Measurements from ENCODE around the gene BCL6.

Gene BCL6

GRCh38 chr3:187696021-187696420 is 49.2 kb downstream of the BCL6 start:
- DNase-seq (ENCODE audit: low read depth) = no peak
- TF ChIP-seq, protein P1, sequence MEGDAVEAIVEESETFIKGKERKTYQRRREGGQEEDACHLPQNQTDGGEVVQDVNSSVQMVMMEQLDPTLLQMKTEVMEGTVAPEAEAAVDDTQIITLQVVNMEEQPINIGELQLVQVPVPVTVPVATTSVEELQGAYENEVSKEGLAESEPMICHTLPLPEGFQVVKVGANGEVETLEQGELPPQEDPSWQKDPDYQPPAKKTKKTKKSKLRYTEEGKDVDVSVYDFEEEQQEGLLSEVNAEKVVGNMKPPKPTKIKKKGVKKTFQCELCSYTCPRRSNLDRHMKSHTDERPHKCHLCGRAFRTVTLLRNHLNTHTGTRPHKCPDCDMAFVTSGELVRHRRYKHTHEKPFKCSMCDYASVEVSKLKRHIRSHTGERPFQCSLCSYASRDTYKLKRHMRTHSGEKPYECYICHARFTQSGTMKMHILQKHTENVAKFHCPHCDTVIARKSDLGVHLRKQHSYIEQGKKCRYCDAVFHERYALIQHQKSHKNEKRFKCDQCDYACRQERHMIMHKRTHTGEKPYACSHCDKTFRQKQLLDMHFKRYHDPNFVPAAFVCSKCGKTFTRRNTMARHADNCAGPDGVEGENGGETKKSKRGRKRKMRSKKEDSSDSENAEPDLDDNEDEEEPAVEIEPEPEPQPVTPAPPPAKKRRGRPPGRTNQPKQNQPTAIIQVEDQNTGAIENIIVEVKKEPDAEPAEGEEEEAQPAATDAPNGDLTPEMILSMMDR (conservative IDR thresholded peaks at IDR 0.05; ENCODE audit: control insufficient read depth, insufficient read depth, low read depth, low read length) = no peak
- H3K4me3 ChIP-seq (ENCODE audit: control insufficient read depth, low read depth, low read length) = no peak overlapping the region

DNA sequence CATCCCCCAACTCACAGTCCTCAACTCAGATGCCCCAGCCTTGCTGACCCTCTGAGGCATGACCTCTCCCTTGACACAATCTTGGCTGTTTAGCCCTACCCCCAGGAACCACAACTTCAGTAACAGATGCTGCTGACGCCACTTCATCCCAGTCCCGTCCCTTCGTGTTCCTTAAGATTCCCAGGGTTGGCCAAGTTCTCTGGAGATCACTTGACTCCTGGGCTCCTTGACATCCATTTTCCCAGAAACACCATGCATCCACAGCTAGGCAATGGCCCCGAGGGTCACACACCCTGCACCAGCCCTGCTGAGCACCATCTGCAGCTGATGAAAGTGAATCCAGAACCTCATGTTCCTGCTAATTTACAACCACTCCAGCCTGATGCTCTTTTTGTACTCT is 49.8 kb downstream of the BCL6 start:
- DNase-seq (ENCODE audit: low read depth) = no peak
- H3K4me3 ChIP-seq (ENCODE audit: control insufficient read depth, low read depth, low read length) = no peak overlapping the region
- TF ChIP-seq, protein P1 (conservative IDR thresholded peaks at IDR 0.05; ENCODE audit: control insufficient read depth, insufficient read depth, low read depth, low read length) = no peak

DNA sequence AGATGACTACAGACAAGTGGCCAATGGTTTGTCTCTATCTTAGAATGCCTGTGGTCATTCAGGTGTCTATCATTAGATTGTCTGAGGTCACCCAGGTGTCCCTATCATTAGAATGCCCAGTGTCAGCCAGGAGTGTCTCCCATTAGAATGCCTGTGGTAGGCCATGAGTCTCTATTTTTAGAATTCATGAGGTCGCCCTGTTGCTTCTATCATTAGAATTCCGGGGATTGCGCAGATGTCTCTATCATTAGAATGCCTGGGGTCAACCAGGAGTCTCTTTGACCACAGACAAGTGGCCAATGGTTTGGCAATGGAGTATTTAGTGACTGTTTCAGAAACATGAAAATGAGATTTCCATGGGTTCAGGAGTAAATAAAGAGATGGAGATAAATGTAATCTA is 50.5 kb downstream of the BCL6 start:
- TF ChIP-seq, protein P1 (conservative IDR thresholded peaks at IDR 0.05; ENCODE audit: control insufficient read depth, insufficient read depth, low read depth, low read length) = no peak

GRCh38 chr3:187693431-187693830 is 51.8 kb downstream of the BCL6 start:
- H3K4me3 ChIP-seq (ENCODE audit: control insufficient read depth, low read depth, low read length) = no peak overlapping the region
- no peak for DNase-seq (ENCODE audit: low read depth)

More for the DNA sequence above, 50.5 kb downstream of the BCL6 start:
- no peak overlapping the region for H3K4me3 ChIP-seq (ENCODE audit: control insufficient read depth, low read depth, low read length)
- DNase-seq (ENCODE audit: low read depth) = peak; percentile 31

DNA sequence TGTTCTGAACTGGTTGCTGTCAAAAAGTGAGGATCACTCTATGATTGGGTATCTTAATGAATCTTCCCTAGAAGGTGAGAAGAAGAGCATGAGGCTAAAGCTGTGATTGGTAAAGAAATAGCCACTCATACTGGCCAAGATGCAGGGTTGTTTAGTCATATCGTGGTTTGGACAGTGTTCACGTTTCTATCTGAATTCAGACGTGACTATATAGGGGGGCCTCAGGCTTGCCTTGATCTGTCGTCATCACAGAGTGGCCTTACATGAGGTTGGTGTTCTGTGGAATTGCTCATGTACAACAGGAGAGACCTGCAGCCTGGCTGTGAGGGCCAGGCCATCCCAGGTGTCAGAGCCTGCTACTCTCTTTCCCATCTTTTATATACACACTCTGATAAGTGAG is 55.3 kb downstream of the BCL6 start:
- TF ChIP-seq, protein P1 (conservative IDR thresholded peaks at IDR 0.05; ENCODE audit: control insufficient read depth, insufficient read depth, low read depth, low read length) = no peak
- no peak overlapping the region for H3K4me3 ChIP-seq (ENCODE audit: control insufficient read depth, low read depth, low read length)
- peak; percentile 79 for DNase-seq (ENCODE audit: low read depth)

More at GRCh38 chr3:187693431-187693830, 51.8 kb downstream of the BCL6 start:
- TF ChIP-seq, protein P1 (conservative IDR thresholded peaks at IDR 0.05; ENCODE audit: control insufficient read depth, insufficient read depth, low read depth, low read length) = no peak

GRCh38 chr3:187686621-187687273 is 58.5 kb downstream of the BCL6 start:
- TF ChIP-seq, protein P1 (conservative IDR thresholded peaks at IDR 0.05; ENCODE audit: control insufficient read depth, insufficient read depth, low read depth, low read length) = no peak
- no peak for DNase-seq (ENCODE audit: low read depth)
- no peak overlapping the region for H3K4me3 ChIP-seq (ENCODE audit: control insufficient read depth, low read depth, low read length)

Data from fibroblast of mammary gland (primary cell).